GM12878 (cell line): ENCODE measurements around the gene PAEP. TPM values are rescaled to one million over a fixed set of nuclear protein-coding genes. Genes with fewer than 3 reads are reported as not detected.

Experiments
- ATAC-seq: fragments of 200-7000 bp; cut with Tn5 transposase; 3 replicates; pipeline ENCODE4 v1.9.1; 2020; ENCODE audit warnings: mild to moderate bottlenecking, moderate library complexity
- BruUV-seq: library from RNA; stranded (reverse); fragments of 400-500 nt; replicated peaks from 2 replicates; lab custom pipeline; 2021; lab: Mats Ljungman, UMichigan
- CTCF ChIA-PET: fragments of 300-600 bp; sonication (Branson Sonifier 250); formaldehyde crosslinking; extraction: SDS; loops from one replicate; lab custom pipeline; 2021; ENCODE audit warnings: inconsistent platforms; lab: Yijun Ruan, JAX
- POLR2A ChIA-PET: fragments of 350-600 bp; formaldehyde crosslinking; extraction: SDS; loops from one replicate; lab custom pipeline; 2021; ENCODE audit warnings: inconsistent platforms; lab: Charles Lee
- RAD21 ChIA-PET: fragments of 300-600 bp; sonication (Branson Sonifier 250); formaldehyde crosslinking; loops from one replicate; lab custom pipeline; 2023; ENCODE audit warnings: antibody characterized with exemption; ENCODE audit not compliant: unreplicated experiment; lab: Charles Lee
- SMC1A ChIA-PET: fragments of 300-600 bp; sonication (Branson Sonifier 250); formaldehyde crosslinking; loops from one replicate; lab custom pipeline; 2023; ENCODE audit not compliant: unreplicated experiment, uncharacterized antibody; lab: Charles Lee
- DNase-seq: peaks from one replicate; pipeline ENCODE4 v3.0.0-alpha.2; 2011; ENCODE audit warnings: low read depth, low spot score
- FAIRE-seq: peaks from 3 replicates; lab custom pipeline; 2011; peaks lifted over from hg19 to GRCh38; lab: Jason Lieb, UNC
- H2AFZ ChIP-seq: 2 replicates; pipeline ENCODE4 v1.6.0; 2011; ENCODE audit warnings: low read depth, low read length, control low read depth; ENCODE audit not compliant: control insufficient read depth
- H3K27ac ChIP-seq: 2 replicates; pipeline ENCODE4 v1.5.1; 2011; ENCODE audit warnings: control low read depth; ENCODE audit not compliant: control insufficient read depth, insufficient read depth
- H3K27me3 ChIP-seq, 2 experiments: replicated peaks in 1 of 2; 2 replicates each; pipeline versions ENCODE4 v1.6.0 to v1.6.1; 2011; ENCODE audit warnings: low read length in 1 of 2; ENCODE audit not compliant: control insufficient read depth in 2 of 2, insufficient read depth in 2 of 2
- H3K36me3 ChIP-seq, 2 experiments: 2 replicates each; pipeline ENCODE4 v1.5.1; 2011; ENCODE audit warnings: low read length in 1 of 2; ENCODE audit not compliant: control insufficient read depth in 2 of 2, insufficient read depth in 2 of 2
- H3K4me1 ChIP-seq: 2 replicates; pipeline ENCODE4 v1.6.1; 2011; ENCODE audit warnings: mild to moderate bottlenecking, low read length, moderate library complexity, mixed read lengths; ENCODE audit not compliant: control insufficient read depth, insufficient read depth
- H3K4me2 ChIP-seq: 2 replicates; pipeline ENCODE4 v1.6.0; 2011; ENCODE audit warnings: control low read depth; ENCODE audit not compliant: control insufficient read depth, insufficient read depth
- H3K4me3 ChIP-seq: fragments of 200-600 bp; sonication (generic); 2 replicates; pipeline ENCODE4 v1.5.1; 2016
- H3K79me2 ChIP-seq: 2 replicates; pipeline ENCODE4 v1.6.0; 2011; ENCODE audit warnings: low read length; ENCODE audit not compliant: control insufficient read depth, insufficient read depth
- H3K9ac ChIP-seq: 2 replicates; pipeline ENCODE4 v1.8.0; 2011; ENCODE audit warnings: low read length, control low read depth, mixed read lengths; ENCODE audit not compliant: control insufficient read depth, insufficient read depth
- H3K9me3 ChIP-seq: replicated peaks from 3 replicates; pipeline ENCODE4 v1.5.1; 2011; ENCODE audit warnings: mild to moderate bottlenecking, low read length; ENCODE audit not compliant: control insufficient read depth, insufficient read depth
- H4K20me1 ChIP-seq: 2 replicates; pipeline ENCODE4 v1.6.0; 2011; ENCODE audit not compliant: control insufficient read depth, insufficient read depth
- BCLAF1 ChIP-seq: fragments of 450-650 bp; IDR thresholded peaks from 2 replicates; pipeline ENCODE4 v1.6.1; 2017; ENCODE audit warnings: antibody characterized with exemption, mild to moderate bottlenecking, moderate library complexity
- CREM ChIP-seq: IDR thresholded peaks from 2 replicates; pipeline ENCODE4 v1.6.1; 2014; ENCODE audit warnings: antibody characterized with exemption, low read depth
- CUX1 ChIP-seq: IDR thresholded peaks from 2 replicates; pipeline ENCODE4 v1.6.1; 2012; ENCODE audit warnings: improper control_type of control experiment, low read depth, low read length; ENCODE audit not compliant: insufficient replicate concordance
- FOS ChIP-seq: IDR thresholded peaks from 3 replicates; pipeline ENCODE4 v1.6.1; 2011; ENCODE audit warnings: borderline replicate concordance; ENCODE audit not compliant: insufficient read length; ENCODE audit errors: extremely low read depth
- HSF1 ChIP-seq: fragments of 150-350 bp; IDR thresholded peaks from 2 replicates; pipeline ENCODE4 v1.6.1; 2014; ENCODE audit warnings: mild to moderate bottlenecking, low read depth, low read length
- IKZF2 ChIP-seq, 2 experiments: fragments of 450-650 bp; IDR thresholded peaks; 2 replicates each; pipeline ENCODE4 v1.6.1; 2017; ENCODE audit warnings: mild to moderate bottlenecking in 2 of 2, moderate library complexity in 2 of 2
- MYB ChIP-seq: fragments of 150-350 bp; IDR thresholded peaks from 2 replicates; pipeline ENCODE4 v1.6.1; 2014; ENCODE audit warnings: mild to moderate bottlenecking, low read depth, low read length, borderline replicate concordance
- RELA ChIP-seq: fragments of 450-650 bp; IDR thresholded peaks from 2 replicates; pipeline ENCODE4 v1.8.0; 2014; ENCODE audit warnings: borderline replicate concordance; ENCODE audit not compliant: partially characterized antibody
- SMARCA5 ChIP-seq: fragments of 450-650 bp; IDR thresholded peaks from 2 replicates; pipeline ENCODE4 v1.6.1; 2017; ENCODE audit warnings: mild to moderate bottlenecking
- SPI1 ChIP-seq: IDR thresholded peaks from 2 replicates; pipeline ENCODE4 v1.6.1; 2011; ENCODE audit warnings: low read depth, mild to moderate bottlenecking, low read length, moderate library complexity, borderline replicate concordance; ENCODE audit not compliant: insufficient read depth
- TAF1 ChIP-seq: IDR thresholded peaks from 2 replicates; pipeline ENCODE4 v1.6.1; 2011; ENCODE audit warnings: mild to moderate bottlenecking, low read depth, low read length, borderline replicate concordance
- TARDBP ChIP-seq: IDR thresholded peaks from 2 replicates; pipeline ENCODE4 v1.6.1; 2016; ENCODE audit warnings: borderline replicate concordance
- TCF7 ChIP-seq: IDR thresholded peaks from 2 replicates; pipeline ENCODE4 v1.6.1; 2014; ENCODE audit warnings: antibody characterized with exemption, borderline replicate concordance
- ZNF207 ChIP-seq: fragments of 450-650 bp; IDR thresholded peaks from 2 replicates; pipeline ENCODE4 v1.6.1; 2014; ENCODE audit warnings: antibody characterized with exemption, mild to moderate bottlenecking, borderline replicate concordance
- WGBS: methylation state at CpG from one replicate; pipeline ENCODE4 v1.1.6; 2016; ENCODE audit warnings: low lambda C conversion rate; ENCODE audit not compliant: insufficient replicate concordance, insufficient coverage; ENCODE audit errors: missing lambda C conversion rate; 5-methylcytosine and 5-hydroxymethylcytosine counted together
- in situ Hi-C: fragments of 300-500 bp; cut with MboI; formaldehyde crosslinking; loops from 9 replicates; pipeline ENCODE4 v1.14.3; 2018; ENCODE audit warnings: mixed read lengths
- intact Hi-C: fragments of 100-400 bp; cut with micrococcal nuclease; formaldehyde crosslinking; loops from one replicate; pipeline ENCODE4 v1.14.2; 2022; ENCODE audit not compliant: unreplicated experiment
- polyA plus RNA-seq, 11 experiments: library from polyadenylated mRNA; depleted of rRNA in 4 of 11; unstranded in 6 of 11; stranded (reverse) in 5 of 11; fragments of >200 nt; fragmentation: Nextera tagmentation in 4 of 11; fragmentation: Illumina TruSeq in 1 of 11; extraction: Ambion mirVana in 4 of 11; extraction: Trizol in 1 of 11; gene quantifications; 1 replicate in 1 of 11; 2 replicates in 10 of 11; pipeline versions ENCODE4 v1.2.1 to v1.2.3, GENCODE V29; 2011 to 2016; ENCODE audit warnings: inconsistent platforms in 2 of 11, missing spikeins in 2 of 11, low read depth in 1 of 11
- total RNA-seq, 4 experiments: library from RNA; depleted of rRNA in 3 of 4; stranded (reverse); fragments of >200 nt in 3 of 4; fragmentation: Illumina TruSeq in 1 of 4; extraction: Trizol in 1 of 4; gene quantifications; 2 replicates each; pipeline versions ENCODE4 v1.2.1 to v1.2.3, GENCODE V29; 2013 to 2021

PAEP gene
- total and polyA plus RNA-seq, 10 of the 15 experiments (the other 5 are each of a cell fraction or from before 2014, with no cell fraction given) = not detected

GRCh38 chr9:135608999-135609317, 47.4 kb downstream of the PAEP start:
- CTCF ChIA-PET = interaction anchor here (0.7 to 0.9 kb wide), 2 partner anchors 8 to 222 kb away, joined by 3 read pairs; no protein-coding TSS in a partner anchor
- RAD21 ChIA-PET = no interaction called here
- TF ChIP-seq FOS (no peak), HSF1 (no peak), BCLAF1 (no peak), MYB (no peak), CUX1 (no peak), TARDBP (no peak), IKZF2 (IDR thresholded peaks at IDR 0.05) (no peak), ZNF207 (no peak), SPI1 (no peak), TCF7 (no peak), TAF1 (no peak), SMARCA5 (no peak), CREM (no peak), RELA (no peak)
- Histone ChIP-seq H2AFZ (no peak overlapping the region), H3K9me3 (no peaks in the 10 kb centered on the region), H3K4me1 (no peaks in the 10 kb centered on the region), H3K27me3 (no peaks in the 10 kb centered on the region; a peak in 1 of 4 replicates), H3K9ac (no peak overlapping the region), H3K36me3 (no peaks in the 10 kb centered on the region), H4K20me1 (no peaks in the 10 kb centered on the region), H3K79me2 (no peaks in the 10 kb centered on the region), H3K4me3 (no peak overlapping the region), H3K4me2 (no peak overlapping the region), H3K27ac (no peak overlapping the region)
- no peak for DNase-seq
- WGBS = 38% methylated on average over 13 of the region's 15 CpGs
- SMC1A ChIA-PET = no interaction called here
- no peak for ATAC-seq
- intact Hi-C loops (loop anchor here (10.0 kb wide), 1 partner anchor 516 kb away; no protein-coding TSS in a partner anchor), in situ Hi-C loops (no loop called here)
- FAIRE-seq = no peak
- BruUV-seq = no TSS peak
- POLR2A ChIA-PET = no interaction called here
